Upper lobe of left lung (tissue), 4 donors: Measurements from ENCODE around the gene RPS27L.
"Not testable (repeated sequence)": the region's sequence is repeated elsewhere in the genome, so short reads cannot be mapped to it uniquely, and the experiment has no call there.

Source experiments
- EP300 ChIP-seq, 4 donors: sonication (generic); formaldehyde crosslinking; IDR thresholded peaks; one replicate each; pipeline ENCODE4 v1.5.1; 2017; ENCODE audit warnings: antibody characterized with exemption in 4 of 4, control low read depth in 2 of 4
- POLR2A ChIP-seq, 4 donors: fragments of 450-650 bp; IDR thresholded peaks; one replicate each; pipeline ENCODE4 v1.5.1; 2016 to 2017; ENCODE audit warnings: antibody characterized with exemption in 4 of 4, mild to moderate bottlenecking in 2 of 4
- POLR2AphosphoS5 ChIP-seq, 2 donors: sonication (generic); formaldehyde crosslinking; IDR thresholded peaks; one replicate each; pipeline ENCODE4 v1.5.1; 2017; ENCODE audit warnings: antibody characterized with exemption in 2 of 2
- TF ChIP-seq, protein P1 (sequence below), 6 experiments: fragments of 450-650 bp in 4 of 6; fragments of 200-600 bp in 2 of 6; sonication (generic) in 2 of 6; IDR thresholded peaks; one replicate each; pipeline ENCODE4 v1.5.1; 2016 to 2019; ENCODE audit warnings: antibody characterized with exemption in 6 of 6

DNA sequence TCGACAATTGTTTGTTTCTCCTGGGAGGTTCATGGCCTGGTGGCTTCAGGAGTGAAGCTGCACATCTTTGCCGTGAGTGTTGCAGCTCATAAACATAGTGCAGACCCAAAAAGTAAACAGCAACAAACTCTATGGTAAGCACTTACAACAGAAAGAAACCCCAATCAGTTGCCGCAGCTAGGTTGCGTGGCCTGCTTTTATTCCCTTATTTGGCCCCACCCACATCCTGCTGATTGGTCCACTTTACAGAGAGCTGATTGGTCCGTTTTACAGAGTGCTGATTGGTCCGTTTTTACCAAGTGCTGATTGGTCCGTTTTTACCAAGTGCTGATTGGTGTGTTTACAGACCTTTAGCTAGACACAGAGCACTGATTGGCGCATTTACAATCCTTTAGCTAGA, 51.9 kb downstream of the RPS27L start:
- TF ChIP-seq, protein P1, sequence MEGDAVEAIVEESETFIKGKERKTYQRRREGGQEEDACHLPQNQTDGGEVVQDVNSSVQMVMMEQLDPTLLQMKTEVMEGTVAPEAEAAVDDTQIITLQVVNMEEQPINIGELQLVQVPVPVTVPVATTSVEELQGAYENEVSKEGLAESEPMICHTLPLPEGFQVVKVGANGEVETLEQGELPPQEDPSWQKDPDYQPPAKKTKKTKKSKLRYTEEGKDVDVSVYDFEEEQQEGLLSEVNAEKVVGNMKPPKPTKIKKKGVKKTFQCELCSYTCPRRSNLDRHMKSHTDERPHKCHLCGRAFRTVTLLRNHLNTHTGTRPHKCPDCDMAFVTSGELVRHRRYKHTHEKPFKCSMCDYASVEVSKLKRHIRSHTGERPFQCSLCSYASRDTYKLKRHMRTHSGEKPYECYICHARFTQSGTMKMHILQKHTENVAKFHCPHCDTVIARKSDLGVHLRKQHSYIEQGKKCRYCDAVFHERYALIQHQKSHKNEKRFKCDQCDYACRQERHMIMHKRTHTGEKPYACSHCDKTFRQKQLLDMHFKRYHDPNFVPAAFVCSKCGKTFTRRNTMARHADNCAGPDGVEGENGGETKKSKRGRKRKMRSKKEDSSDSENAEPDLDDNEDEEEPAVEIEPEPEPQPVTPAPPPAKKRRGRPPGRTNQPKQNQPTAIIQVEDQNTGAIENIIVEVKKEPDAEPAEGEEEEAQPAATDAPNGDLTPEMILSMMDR (IDR thresholded peaks at IDR 0.05) = not testable (repeated sequence)
- not testable (repeated sequence) for TF ChIP-seq POLR2A, EP300, POLR2AphosphoS5 (IDR thresholded peaks at IDR 0.05)
